Keratinocyte (primary cell): ENCODE data around the gene RNF8. TPM values are rescaled to one million over a fixed set of nuclear protein-coding genes. Genes with fewer than 3 reads are reported as not detected.

Experiments
- DNase-seq: peaks from one replicate; pipeline ENCODE4 v3.0.0-alpha.2; 2011; ENCODE audit warnings: low read depth, missing footprints, low spot score
- FAIRE-seq: peaks from 2 replicates; lab custom pipeline; 2011; peaks lifted over from hg19 to GRCh38; lab: Jason Lieb, UNC
- H2AFZ ChIP-seq: 2 replicates; pipeline ENCODE4 v1.6.0; 2012; ENCODE audit warnings: low read length, control low read depth, inconsistent platforms; ENCODE audit not compliant: control insufficient read depth
- H3K27ac ChIP-seq: 2 replicates; pipeline ENCODE4 v1.5.1; 2011; ENCODE audit warnings: low read length; ENCODE audit not compliant: control insufficient read depth, insufficient read depth
- H3K27me3 ChIP-seq: 3 replicates; pipeline ENCODE4 v1.6.0; 2011; ENCODE audit warnings: low read length; ENCODE audit not compliant: control insufficient read depth, insufficient read depth; ENCODE audit errors: extremely low read depth
- H3K36me3 ChIP-seq, 2 experiments: 2 replicates in 1 of 2; 3 replicates in 1 of 2; pipeline ENCODE4 v1.5.1; 2011; ENCODE audit warnings: low read length in 2 of 2, mild to moderate bottlenecking in 1 of 2; ENCODE audit not compliant: control insufficient read depth in 2 of 2, insufficient read depth in 2 of 2; ENCODE audit errors: extremely low read depth in 1 of 2
- H3K4me1 ChIP-seq: 3 replicates; pipeline ENCODE4 v1.5.1; 2011; ENCODE audit warnings: low read length; ENCODE audit not compliant: control insufficient read depth, insufficient read depth; ENCODE audit errors: extremely low read depth
- H3K4me2 ChIP-seq: 3 replicates; pipeline ENCODE4 v1.6.0; 2011; ENCODE audit warnings: low read depth, low read length; ENCODE audit not compliant: control insufficient read depth, insufficient read depth; ENCODE audit errors: extremely low read depth
- H3K4me3 ChIP-seq, 3 experiments: fragments of 200-600 bp in 1 of 3; sonication (generic) in 1 of 3; 2 replicates in 2 of 3; 3 replicates in 1 of 3; pipeline ENCODE4 v1.5.1; 2011 to 2016; ENCODE audit warnings: low read length in 3 of 3, mild to moderate bottlenecking in 3 of 3, control low read depth in 2 of 3, inconsistent platforms in 1 of 3, low read depth in 1 of 3, mixed read lengths in 1 of 3, mixed run types in 1 of 3, moderate library complexity in 1 of 3; ENCODE audit not compliant: control insufficient read depth in 2 of 3, insufficient read depth in 2 of 3; ENCODE audit errors: extremely low read depth in 1 of 3
- H3K79me2 ChIP-seq: 2 replicates; pipeline ENCODE4 v1.6.0; 2012; ENCODE audit warnings: low read length; ENCODE audit not compliant: control insufficient read depth, insufficient read depth
- H3K9ac ChIP-seq: 3 replicates; pipeline ENCODE4 v1.6.0; 2011; ENCODE audit warnings: low read length; ENCODE audit not compliant: control insufficient read depth, insufficient read depth; ENCODE audit errors: extremely low read depth
- H3K9me1 ChIP-seq: 3 replicates; pipeline ENCODE4 v1.6.0; 2011; ENCODE audit warnings: low read length; ENCODE audit not compliant: control insufficient read depth, insufficient read depth; ENCODE audit errors: extremely low read depth
- H3K9me3 ChIP-seq: 2 replicates; pipeline ENCODE4 v1.5.1; 2012; ENCODE audit warnings: low read depth, low read length; ENCODE audit not compliant: control insufficient read depth
- H4K20me1 ChIP-seq: 3 replicates; pipeline ENCODE4 v1.6.0; 2011; ENCODE audit warnings: low read length; ENCODE audit not compliant: control insufficient read depth, insufficient read depth; ENCODE audit errors: extremely low read depth
- EZH2 ChIP-seq: IDR thresholded peaks from one replicate; pipeline ENCODE4 v1.6.1; 2012; ENCODE audit warnings: inconsistent platforms, mild to moderate bottlenecking, low read length, moderate library complexity
- dilution Hi-C: fragments of 300-500 bp; cut with MboI; formaldehyde crosslinking; loops from one replicate; pipeline ENCODE4 v1.7.0; 2020; ENCODE audit warnings: low sequenced_read_pairs; ENCODE audit not compliant: extremely low pct_ligation_motif_present
- polyA plus RNA-seq, 5 experiments: library from polyadenylated mRNA; depleted of rRNA in 3 of 5; stranded (reverse) in 3 of 5; stranded (forward) in 1 of 5; unstranded in 1 of 5; fragments of >200 nt; gene quantifications; 1 replicate in 1 of 5; 2 replicates in 3 of 5; 3 replicates in 1 of 5; pipeline versions ENCODE4 v1.2.1 to v1.2.3, GENCODE V29; 2011 to 2012; ENCODE audit warnings: missing spikeins in 2 of 5, low read depth in 1 of 5, low replicate concordance in 1 of 5
- TF ChIP-seq, protein P1 (sequence below), 3 experiments: IDR thresholded peaks in 1 of 3; conservative IDR thresholded peaks in 1 of 3; optimal IDR thresholded peaks in 1 of 3; 2 replicates in 2 of 3; 3 replicates in 1 of 3; pipeline versions ENCODE3 to v1.5.1; 2011; ENCODE audit warnings: low read length in 3 of 3, mild to moderate bottlenecking in 3 of 3, moderate library complexity in 2 of 3, control low read depth in 1 of 3, inconsistent platforms in 1 of 3; ENCODE audit not compliant: insufficient read depth in 2 of 3; ENCODE audit errors: extremely low read depth in 1 of 3

RNF8 gene
- polyA plus RNA-seq, 1 donor (not counting 4 experiments of a cell fraction or from before 2014, with no cell fraction given), result 34.5 TPM

DNA sequence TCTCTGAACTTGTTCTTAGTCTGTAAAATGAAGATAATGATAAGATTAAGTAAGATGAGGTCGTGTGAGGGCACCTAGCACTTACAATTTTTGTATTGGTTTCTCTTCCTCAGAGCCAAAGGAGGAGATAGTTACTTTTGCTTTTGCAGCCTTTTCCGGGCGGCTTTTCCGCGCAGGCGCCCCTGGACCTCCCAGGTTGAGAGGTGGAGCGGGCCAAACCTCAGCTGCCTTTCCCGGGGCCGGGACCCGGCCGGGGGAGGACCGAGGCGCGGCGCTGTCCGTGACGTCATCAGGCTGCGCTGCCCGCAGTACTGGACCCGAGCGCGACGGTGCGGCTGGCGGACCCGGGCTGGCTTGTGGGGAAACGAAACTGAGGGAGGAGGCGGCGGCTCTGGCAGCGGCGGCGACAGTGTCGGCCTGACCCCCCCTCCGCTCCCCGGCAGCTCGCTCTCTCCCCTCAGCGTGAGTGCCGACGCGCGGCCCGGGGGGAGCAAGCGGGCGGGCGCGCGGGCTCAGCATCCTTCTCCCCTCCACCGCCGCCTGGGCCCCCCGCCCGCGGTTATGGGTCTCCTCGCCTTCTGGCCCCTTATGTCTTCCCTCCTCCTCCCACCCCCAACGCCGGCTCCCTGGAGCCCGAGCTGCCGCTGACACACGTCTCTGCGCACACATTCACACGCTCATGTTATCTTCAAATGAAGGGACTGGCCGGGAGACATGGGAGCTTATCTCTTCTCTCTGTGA is 79.3 kb downstream of the RNF8 start, which contains the start of gene CMTR1:
Gene CMTR1, plus strand, starts transcription at position 306 of the 741 bp plus-strand sequence. CDS start 2,409 bp downstream, outside the sequence.
- H3K27ac ChIP-seq, result peak within 1 kb of the TSS; percentile 72
- no peaks in the 10 kb centered on the region for H3K9me3 ChIP-seq
- peak within 1 kb of the TSS; percentile 83 to 93 (median 88) for H3K4me3 ChIP-seq
- dilution Hi-C loops, result no loop called here
- H3K4me1 ChIP-seq, result peaks cover 13% of the 10 kb centered on the region
- TF ChIP-seq EZH2, result no peak
- TF ChIP-seq, protein P1, sequence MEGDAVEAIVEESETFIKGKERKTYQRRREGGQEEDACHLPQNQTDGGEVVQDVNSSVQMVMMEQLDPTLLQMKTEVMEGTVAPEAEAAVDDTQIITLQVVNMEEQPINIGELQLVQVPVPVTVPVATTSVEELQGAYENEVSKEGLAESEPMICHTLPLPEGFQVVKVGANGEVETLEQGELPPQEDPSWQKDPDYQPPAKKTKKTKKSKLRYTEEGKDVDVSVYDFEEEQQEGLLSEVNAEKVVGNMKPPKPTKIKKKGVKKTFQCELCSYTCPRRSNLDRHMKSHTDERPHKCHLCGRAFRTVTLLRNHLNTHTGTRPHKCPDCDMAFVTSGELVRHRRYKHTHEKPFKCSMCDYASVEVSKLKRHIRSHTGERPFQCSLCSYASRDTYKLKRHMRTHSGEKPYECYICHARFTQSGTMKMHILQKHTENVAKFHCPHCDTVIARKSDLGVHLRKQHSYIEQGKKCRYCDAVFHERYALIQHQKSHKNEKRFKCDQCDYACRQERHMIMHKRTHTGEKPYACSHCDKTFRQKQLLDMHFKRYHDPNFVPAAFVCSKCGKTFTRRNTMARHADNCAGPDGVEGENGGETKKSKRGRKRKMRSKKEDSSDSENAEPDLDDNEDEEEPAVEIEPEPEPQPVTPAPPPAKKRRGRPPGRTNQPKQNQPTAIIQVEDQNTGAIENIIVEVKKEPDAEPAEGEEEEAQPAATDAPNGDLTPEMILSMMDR (optimal IDR thresholded peaks at IDR 0.05 in 1 of 3, IDR thresholded peaks at IDR 0.05 in 1 of 3, conservative IDR thresholded peaks at IDR 0.05 in 1 of 3; ENCODE audit: extremely low read depth in 1 of 3, insufficient read depth in 2 of 3, low read length in 3 of 3), result no peak
- H3K9ac ChIP-seq, result peak within 1 kb of the TSS; percentile 86
- H3K9me1 ChIP-seq, result no peaks in the 10 kb centered on the region
- FAIRE-seq (no peak), DNase-seq (no peak)
- peak within 1 kb of the TSS; percentile 99 for H2AFZ ChIP-seq
- peaks cover 8 to 10% of the 10 kb centered on the region in 2 experiments for H3K36me3 ChIP-seq
- no peaks in the 10 kb centered on the region for H4K20me1 ChIP-seq
- H3K27me3 ChIP-seq, result no peaks in the 10 kb centered on the region
- H3K79me2 ChIP-seq, result peaks cover 25% of the 10 kb centered on the region
- H3K4me2 ChIP-seq, result peak within 1 kb of the TSS; percentile 93

DNA sequence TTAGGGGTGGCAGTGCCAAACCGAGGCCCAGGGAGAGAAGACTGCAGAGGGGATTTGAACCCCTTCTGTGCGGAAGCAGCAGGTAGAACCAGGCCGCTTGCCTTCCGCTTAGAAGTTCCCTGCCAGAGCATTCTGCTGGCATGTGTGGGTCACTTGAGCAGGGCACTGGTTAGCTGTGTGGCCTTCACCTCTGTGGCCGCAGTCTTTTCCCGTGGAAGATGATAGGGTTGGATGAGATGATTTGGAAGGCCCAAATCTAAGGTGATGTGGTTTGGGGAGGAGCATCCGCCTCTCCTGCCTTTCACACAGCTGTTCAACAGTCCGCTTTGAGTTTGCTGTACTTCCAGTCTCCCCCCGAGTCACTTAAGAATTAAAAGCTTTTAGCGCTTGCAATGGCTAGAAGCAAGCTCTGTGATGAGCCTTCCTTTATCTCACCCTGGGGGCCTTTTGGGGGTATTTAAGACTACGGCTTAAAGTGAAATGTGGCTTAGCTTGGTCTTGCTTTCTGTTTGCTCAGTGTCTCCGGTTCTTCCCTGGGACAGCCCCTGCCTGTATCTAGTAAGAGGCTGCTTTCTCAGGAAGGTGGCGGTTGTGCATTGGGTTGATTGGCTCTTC is 80.0 kb downstream of the RNF8 start:
- no peaks in the 10 kb centered on the region for H3K9me1 ChIP-seq
- no peaks in the 10 kb centered on the region for H3K27me3 ChIP-seq
- H3K4me2 ChIP-seq, result peak overlapping the region; percentile 93
- peak overlapping the region; percentile 83 to 93 (median 88) for H3K4me3 ChIP-seq
- TF ChIP-seq, protein P1 (optimal IDR thresholded peaks at IDR 0.05 in 1 of 3, IDR thresholded peaks at IDR 0.05 in 1 of 3, conservative IDR thresholded peaks at IDR 0.05 in 1 of 3; ENCODE audit: extremely low read depth in 1 of 3, insufficient read depth in 2 of 3, low read length in 3 of 3), result no peak
- TF ChIP-seq EZH2, result no peak
- peaks cover 8 to 10% of the 10 kb centered on the region in 2 experiments for H3K36me3 ChIP-seq
- H3K27ac ChIP-seq, result peak overlapping the region; percentile 72
- peaks cover 25% of the 10 kb centered on the region for H3K79me2 ChIP-seq
- peak overlapping the region; percentile 74 for H2AFZ ChIP-seq
- no peaks in the 10 kb centered on the region for H3K9me3 ChIP-seq
- no peak for DNase-seq
- FAIRE-seq, result no peak
- dilution Hi-C loops, result no loop called here
- peaks cover 13% of the 10 kb centered on the region for H3K4me1 ChIP-seq
- H3K9ac ChIP-seq, result peak overlapping the region; percentile 86
- H4K20me1 ChIP-seq, result no peaks in the 10 kb centered on the region
